Endothelial cell of umbilical vein (primary cell): ENCODE measurements around the gene RNF227. TPM values are rescaled to one million over a fixed set of nuclear protein-coding genes. Genes with fewer than 3 reads are reported as not detected.

Source experiments
- Bru-seq: library from RNA; stranded (reverse); fragments of 400-500 nt; gene quantifications from one replicate; lab custom pipeline; 2021; lab: Mats Ljungman, UMichigan
- BruChase-seq, 2 experiments: library from RNA; stranded (reverse); fragments of 400-500 nt; gene quantifications; one replicate each; lab custom pipeline; 2021; lab: Mats Ljungman, UMichigan
- BruUV-seq: library from RNA; stranded (reverse); fragments of 400-500 nt; replicated peaks from 2 replicates; lab custom pipeline; 2021; lab: Mats Ljungman, UMichigan
- CTCF ChIA-PET: fragments of 300-600, 350-600 bp; sonication (Branson Sonifier 250); formaldehyde crosslinking; loops from one replicate; lab custom pipeline; 2021; ENCODE audit warnings: antibody characterized with exemption, inconsistent platforms; lab: Charles Lee
- POLR2A ChIA-PET: fragments of 300-600, 350-600 bp; sonication (Branson Sonifier 250); formaldehyde crosslinking; loops from one replicate; lab custom pipeline; 2021; ENCODE audit warnings: antibody characterized with exemption, inconsistent platforms; lab: Charles Lee
- DNase-seq: peaks from one replicate; pipeline ENCODE4 v3.0.0-alpha.2; 2011; ENCODE audit warnings: low read depth, low spot score
- FAIRE-seq: peaks from 2 replicates; lab custom pipeline; 2011; peaks lifted over from hg19 to GRCh38; lab: Jason Lieb, UNC
- H2AFZ ChIP-seq: 2 replicates; pipeline ENCODE4 v1.6.0; 2012; ENCODE audit warnings: low read depth, low read length, control low read depth, inconsistent platforms
- H3K27ac ChIP-seq: 2 replicates; pipeline ENCODE4 v1.5.1; 2011; ENCODE audit warnings: low read depth, mild to moderate bottlenecking, control low read depth, low read length, moderate library complexity; ENCODE audit not compliant: insufficient read depth
- H3K27me3 ChIP-seq, 2 experiments: 2 replicates each; pipeline versions ENCODE4 v1.6.0 to v1.6.1; 2011; ENCODE audit warnings: low read length in 2 of 2, mixed read lengths in 1 of 2; ENCODE audit not compliant: control insufficient read depth in 2 of 2, insufficient read depth in 2 of 2
- H3K36me3 ChIP-seq, 2 experiments: 2 replicates in 1 of 2; 3 replicates in 1 of 2; pipeline ENCODE4 v1.5.1; 2011; ENCODE audit warnings: low read length in 2 of 2, mild to moderate bottlenecking in 1 of 2, moderate library complexity in 1 of 2; ENCODE audit not compliant: control insufficient read depth in 2 of 2, insufficient read depth in 2 of 2; ENCODE audit errors: extremely low read depth in 1 of 2
- H3K4me1 ChIP-seq: 3 replicates; pipeline ENCODE4 v1.5.1; 2011; ENCODE audit warnings: mild to moderate bottlenecking, low read length; ENCODE audit not compliant: control insufficient read depth, insufficient read depth; ENCODE audit errors: extremely low read depth
- H3K4me2 ChIP-seq: 2 replicates; pipeline ENCODE4 v1.6.1; 2011; ENCODE audit warnings: low read length, control low read depth, mixed read lengths; ENCODE audit not compliant: insufficient read depth
- H3K4me3 ChIP-seq, 3 experiments: fragments of 200-600 bp in 1 of 3; sonication (generic), shearing (Covaris generic) in 1 of 3; replicated peaks in 1 of 3; 2 replicates each; pipeline ENCODE4 v1.5.1; 2011 to 2016; ENCODE audit warnings: control low read depth in 3 of 3, low read length in 3 of 3, mild to moderate bottlenecking in 2 of 3, inconsistent platforms in 1 of 3, low read depth in 1 of 3, moderate library complexity in 1 of 3; ENCODE audit not compliant: insufficient read depth in 1 of 3
- H3K79me2 ChIP-seq: 2 replicates; pipeline ENCODE4 v1.6.0; 2012; ENCODE audit warnings: low read length, inconsistent platforms; ENCODE audit not compliant: control insufficient read depth, insufficient read depth
- H3K9ac ChIP-seq: replicated peaks from 2 replicates; pipeline ENCODE3; 2011; ENCODE audit warnings: low read length, control low read depth; ENCODE audit not compliant: insufficient read depth; ENCODE audit errors: extremely low read depth
- H3K9me1 ChIP-seq: replicated peaks from 3 replicates; pipeline ENCODE4 v1.6.0; 2011; ENCODE audit warnings: mild to moderate bottlenecking, low read length; ENCODE audit not compliant: control insufficient read depth, insufficient read depth; ENCODE audit errors: extremely low read depth
- H3K9me3 ChIP-seq: replicated peaks from 2 replicates; pipeline ENCODE4 v1.5.1; 2012; ENCODE audit warnings: low read length, inconsistent platforms; ENCODE audit not compliant: control insufficient read depth, insufficient read depth
- H4K20me1 ChIP-seq: replicated peaks from 2 replicates; pipeline ENCODE3; 2011; ENCODE audit warnings: mild to moderate bottlenecking, low read length; ENCODE audit not compliant: control insufficient read depth, insufficient read depth; ENCODE audit errors: extremely low read depth
- CTCF ChIP-seq, 2 donors: IDR thresholded peaks; 1 replicate in 1 of 2; 2 replicates in 1 of 2; pipeline ENCODE4 v1.5.1; 2011; ENCODE audit warnings: low read length in 2 of 2, mild to moderate bottlenecking in 2 of 2, moderate library complexity in 2 of 2, control low read depth in 1 of 2, inconsistent platforms in 1 of 2, low read depth in 1 of 2; ENCODE audit not compliant: insufficient read depth in 1 of 2; ENCODE audit errors: extremely low read depth in 1 of 2
- EZH2 ChIP-seq: IDR thresholded peaks from 2 replicates; pipeline ENCODE4 v1.6.1; 2012; ENCODE audit warnings: borderline replicate concordance, low read depth, mild to moderate bottlenecking, moderate library complexity, low read length, inconsistent platforms; ENCODE audit not compliant: severe bottlenecking
- GATA2 ChIP-seq: IDR thresholded peaks from 2 replicates; pipeline ENCODE4 v1.7.0; 2011; ENCODE audit warnings: low read depth, mild to moderate bottlenecking, moderate library complexity, mixed read lengths, low read length; ENCODE audit not compliant: insufficient read length, insufficient read depth
- JUN ChIP-seq: IDR thresholded peaks from 2 replicates; pipeline ENCODE4 v1.6.1; 2011; ENCODE audit warnings: borderline replicate concordance, low read depth; ENCODE audit not compliant: insufficient read length, insufficient read depth
- POLR2A ChIP-seq: IDR thresholded peaks from 2 replicates; pipeline ENCODE4 v1.6.1; 2012; ENCODE audit warnings: low read depth, mild to moderate bottlenecking, control low read depth, low read length
- POLR2AphosphoS5 ChIP-seq: IDR thresholded peaks from 2 replicates; pipeline ENCODE4 v1.6.1; 2012; ENCODE audit warnings: low read depth, mild to moderate bottlenecking, control low read depth, low read length, moderate library complexity; ENCODE audit not compliant: insufficient read depth
- dilution Hi-C: fragments of 300-500 bp; cut with MboI; formaldehyde crosslinking; loops from one replicate; pipeline ENCODE4 v1.15.0; 2019; ENCODE audit warnings: low sequenced_read_pairs; ENCODE audit not compliant: extremely low pct_ligation_motif_present
- intact Hi-C: fragments of 100-400 bp; cut with micrococcal nuclease; formaldehyde crosslinking; loops from one replicate; pipeline ENCODE4 v1.10.0; 2022
- long read RNA-seq: library from polyadenylated mRNA; stranded (forward); transcript quantifications from one replicate; pipeline ENCODE4 v2.0.0, GENCODE V29; 2021
- polyA minus RNA-seq, 3 experiments: library from RNA; depleted of rRNA, polyadenylated mRNA; stranded (reverse); fragments of >200 nt; gene quantifications; 1 replicate in 1 of 3; 2 replicates in 2 of 3; pipeline ENCODE4 v1.2.3, GENCODE V29; 2011
- polyA plus RNA-seq, 4 experiments: library from polyadenylated mRNA; depleted of rRNA in 3 of 4; stranded (reverse) in 3 of 4; unstranded in 1 of 4; fragments of >200 nt; gene quantifications; 2 replicates each; pipeline versions ENCODE4 v1.2.1 to v1.2.3, GENCODE V29; 2011 to 2012; ENCODE audit warnings: missing spikeins in 1 of 4
- total RNA-seq: library from RNA; stranded (reverse); gene quantifications from 2 replicates; pipeline ENCODE4 v1.2.3, GENCODE V29; 2021
- TF ChIP-seq, protein P1 (sequence below): IDR thresholded peaks from 2 replicates; pipeline ENCODE4 v1.6.1; 2011; ENCODE audit not compliant: insufficient read depth, insufficient read length

The RNF227 gene
- total RNA-seq, result 0.58 TPM in 2 replicates
- polyA plus RNA-seq, result 0.76 TPM in 2 replicates
- 0.56 and 1.3 TPM in 2 replicates for polyA plus RNA-seq (2011; cell fraction: cytosol; rRNA removed)
- 0.94 and 1.7 TPM in 2 replicates for polyA plus RNA-seq (2011; cell fraction: nucleus; rRNA removed)
- polyA plus RNA-seq (2012), result 0.33 and 0.40 TPM in 2 replicates
- polyA minus RNA-seq, result 0.49 and 0.87 TPM in 2 replicates
- 4.6 TPM for polyA minus RNA-seq (2011; cell fraction: cytosol; rRNA and poly(A)+ RNA removed)
- 0.72 and 0.91 TPM in 2 replicates for polyA minus RNA-seq (2011; cell fraction: nucleus; rRNA and poly(A)+ RNA removed)
- Bru-seq, nascent RNA, result percentile 32 among the genes with signal in this experiment
- BruChase-seq, experiment 1, labeled RNA remaining after a 6-hour chase, result percentile 43 among the genes with signal in this experiment
- percentile 40 among the genes with signal in this experiment for BruChase-seq, experiment 2, labeled RNA remaining after a 2-hour chase
- long read RNA-seq, partial matches to known transcripts, result 0 of 1 reads
- long read RNA-seq, other reads (novel, unspliced or antisense), result 0 of 1 reads

DNA sequence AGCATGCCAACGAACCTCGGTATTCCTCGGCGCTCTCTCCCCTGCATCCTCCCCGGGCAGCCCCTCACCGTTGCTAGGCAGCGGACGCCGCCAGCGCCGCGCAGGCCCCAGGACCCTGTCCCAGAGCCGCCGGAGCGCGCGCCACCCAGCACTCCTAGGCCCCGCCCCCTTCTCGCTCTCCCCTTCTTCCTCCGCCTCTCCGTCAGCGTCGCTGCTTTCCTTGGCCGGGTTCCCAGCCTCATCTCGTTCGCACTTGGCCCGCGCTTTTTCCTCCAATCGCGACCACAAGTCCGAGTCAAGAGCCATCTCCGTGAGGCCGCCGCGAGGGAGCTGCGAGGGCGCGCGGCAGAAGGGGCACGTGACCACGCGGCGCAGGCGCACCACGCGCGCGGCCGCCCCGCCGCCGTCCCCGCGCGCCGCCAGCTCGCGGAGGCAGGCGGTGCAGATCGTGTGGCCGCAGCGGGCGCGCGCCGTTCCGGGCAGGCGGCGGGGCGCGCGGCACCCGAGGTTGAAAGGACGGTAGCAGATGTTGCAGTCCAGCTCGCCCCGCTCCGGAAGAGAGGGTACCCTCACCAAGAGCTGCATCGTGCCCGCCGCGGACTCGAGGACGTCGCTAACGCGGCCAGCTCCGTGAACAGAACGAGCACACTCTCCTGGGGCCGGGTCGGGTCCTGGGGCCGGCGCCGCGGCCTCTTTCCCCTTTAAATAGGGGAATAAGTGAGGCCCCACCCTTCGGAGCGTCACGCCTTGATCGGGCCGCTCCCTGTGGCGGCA lies at the start of gene RNF227:
TSS of gene RNF227 (minus strand) at position 679 of the 774 bp plus-strand sequence. CDS start at position 585, 94 bp downstream.
- Histone ChIP-seq H3K4me1 (peaks cover 16% of the 10 kb centered on the region), H3K4me3 (peak within 1 kb of the TSS in 2 of 3 experiments; percentile 24 to 44), H2AFZ (peak within 1 kb of the TSS; percentile 77), H3K9me1 (no peaks in the 10 kb centered on the region), H3K79me2 (no peaks in the 10 kb centered on the region), H3K36me3 (peaks cover 4 to 14% of the 10 kb centered on the region in 2 experiments), H3K4me2 (peak within 1 kb of the TSS; percentile 41), H3K9ac (no peak within 1 kb of the TSS), H3K9me3 (no peaks in the 10 kb centered on the region), H4K20me1 (no peaks in the 10 kb centered on the region), H3K27me3 (no peaks in the 10 kb centered on the region), H3K27ac (peak within 1 kb of the TSS; percentile 19)
- POLR2A ChIA-PET, result interaction anchor here (0.6 kb wide), 1 partner anchor 74 kb away, joined by 3 read pairs; no protein-coding TSS in a partner anchor
- intact Hi-C loops, result loop anchor here (1.0 kb wide), 1 partner anchor 26 kb away; no protein-coding TSS in a partner anchor
- DNase-seq (peak; percentile 98), FAIRE-seq (peak; percentile 92)
- BruUV-seq, result no TSS peak
- TF ChIP-seq CTCF (IDR thresholded peaks at IDR 0.05; ENCODE audit: extremely low read depth in 1 of 2, insufficient read depth in 1 of 2, low read depth in 1 of 2, low read length in 2 of 2), result no peak
- no peak for TF ChIP-seq JUN
- TF ChIP-seq GATA2, result no peak
- TF ChIP-seq, protein P1, sequence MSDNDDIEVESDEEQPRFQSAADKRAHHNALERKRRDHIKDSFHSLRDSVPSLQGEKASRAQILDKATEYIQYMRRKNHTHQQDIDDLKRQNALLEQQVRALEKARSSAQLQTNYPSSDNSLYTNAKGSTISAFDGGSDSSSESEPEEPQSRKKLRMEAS, result peak; percentile 95
- TF ChIP-seq POLR2A, result no peak
- peak; percentile 63 for TF ChIP-seq POLR2AphosphoS5
- no peak for TF ChIP-seq EZH2
- dilution Hi-C loops, result no loop called here
- CTCF ChIA-PET, result interaction anchor here (0.7 to 4.0 kb wide), 13 partner anchors 12 to 145 kb away, joined by 3 to 46 read pairs (median 4); no protein-coding TSS in a partner anchor
